ENCODE measurements around the gene FAM9A. TPM values are rescaled to one million over a fixed set of nuclear protein-coding genes. Genes with fewer than 3 reads are reported as not detected.
"Not testable (repeated sequence)": the region's sequence is repeated elsewhere in the genome, so short reads cannot be mapped to it uniquely, and the experiment has no call there.

The FAM9A gene
- polyA plus RNA-seq, 2 of the 4 experiments (the other 2 are of a cell fraction), result not detected

- ATAC-seq (no peak), FAIRE-seq (no peak), DNase-seq (ENCODE audit: low read depth in 1 of 2, low spot score in 1 of 2) (no peak)
- POLR2A ChIA-PET, result no interaction called here
- H3K4me1 ChIP-seq, result no peaks in the 10 kb centered on the region
- no peak overlapping the region for H3K4me2 ChIP-seq
- H3K4me3 ChIP-seq, result no peak overlapping the region
- no peaks in the 10 kb centered on the region for H3K9me3 ChIP-seq
- CTCF ChIA-PET, result interaction anchor here (0.6 to 1.3 kb wide), 2 partner anchors 65 to 1170 kb away, joined by 3 read pairs; no protein-coding TSS in a partner anchor
- 23% methylated on average over 3 of the region's 3 CpGs for WGBS (ENCODE audit: missing lambda C conversion rate)
- TF ChIP-seq RFX5 (IDR thresholded peaks at IDR 0.05), result no peak
- TF ChIP-seq POLR2A (IDR thresholded peaks at IDR 0.05; ENCODE audit: low read length), result no peak
- no peak for TF ChIP-seq NR3C1 (IDR thresholded peaks at IDR 0.05)
- no peak for TF ChIP-seq HES2 (IDR thresholded peaks at IDR 0.05)
- no peak for TF ChIP-seq CBX8 (IDR thresholded peaks at IDR 0.05)
- TF ChIP-seq PHF8 (IDR thresholded peaks at IDR 0.05; ENCODE audit: borderline replicate concordance, low read depth), result no peak
- no peak for TF ChIP-seq KDM1A (IDR thresholded peaks at IDR 0.05; ENCODE audit: low read depth)
- no peak for TF ChIP-seq HMGXB4 (CRISPR knock-in tag; IDR thresholded peaks at IDR 0.05; ENCODE audit: borderline replicate concordance)
- TF ChIP-seq ZFP36 (IDR thresholded peaks at IDR 0.05; ENCODE audit: borderline replicate concordance, partially characterized antibody), result no peak
- H3K27ac ChIP-seq, result no peak overlapping the region
Measured at GRCh38 chrX:8803326-8803725, 2.1 kb upstream of the FAM9A start.

- H3K4me2 ChIP-seq; H3K4me1 ChIP-seq; H3K9me3 ChIP-seq; POLR2A ChIA-PET; H3K4me3 ChIP-seq; DNase-seq (ENCODE audit: low read depth in 1 of 2, low spot score in 1 of 2); FAIRE-seq; H3K27ac ChIP-seq; ATAC-seq; CTCF ChIA-PET: not testable (repeated sequence)
- WGBS (ENCODE audit: missing lambda C conversion rate), result 70% methylated on average over 4 of the region's 15 CpGs
Measured at GRCh38 chrX:8800351-8800750, 832 bp downstream of the FAM9A start.

- H3K4me1 ChIP-seq; H3K4me3 ChIP-seq; ATAC-seq; H3K27ac ChIP-seq; H3K4me2 ChIP-seq; POLR2A ChIA-PET; H3K9me3 ChIP-seq; FAIRE-seq; DNase-seq (ENCODE audit: low read depth in 1 of 2, low spot score in 1 of 2): not testable (repeated sequence)
- CTCF ChIA-PET, result interaction anchor here (0.5 kb wide), 1 partner anchor 20 kb away, joined by 3 read pairs; no protein-coding TSS in a partner anchor
- WGBS (ENCODE audit: missing lambda C conversion rate), result 73% methylated on average over 5 of the region's 13 CpGs
Measured at GRCh38 chrX:8799281-8799680, 1.9 kb downstream of the FAM9A start.

GRCh38 chrX:8798702-8799101 lies 2.5 kb downstream of the FAM9A start:
- POLR2A ChIA-PET; FAIRE-seq; H3K9me3 ChIP-seq; H3K27ac ChIP-seq; H3K4me3 ChIP-seq; ATAC-seq; H3K4me2 ChIP-seq; H3K4me1 ChIP-seq; DNase-seq (ENCODE audit: low read depth in 1 of 2, low spot score in 1 of 2): not testable (repeated sequence)
- WGBS (ENCODE audit: missing lambda C conversion rate), result 70% methylated on average over 9 of the region's 16 CpGs
- CTCF ChIA-PET, result interaction anchor here (0.5 to 0.6 kb wide), 2 partner anchors 20 to 934 kb away, joined by 3 to 4 read pairs; no protein-coding TSS in a partner anchor

- H3K9me3 ChIP-seq; H3K27ac ChIP-seq; DNase-seq (ENCODE audit: low read depth in 1 of 2, low spot score in 1 of 2); FAIRE-seq; POLR2A ChIA-PET; H3K4me1 ChIP-seq; CTCF ChIA-PET; H3K4me3 ChIP-seq; ATAC-seq; H3K4me2 ChIP-seq: not testable (repeated sequence)
- WGBS (ENCODE audit: missing lambda C conversion rate), result 5% methylated on average over 1 of the region's 1 CpG
Measured at GRCh38 chrX:8787119-8787518, 14.1 kb downstream of the FAM9A start.

- Histone ChIP-seq H3K9me3 (no peaks in the 10 kb centered on the region), H3K4me3 (no peak overlapping the region), H3K4me2 (no peak overlapping the region), H3K4me1 (no peaks in the 10 kb centered on the region), H3K27ac (no peak overlapping the region)
- ChIA-PET CTCF (no interaction called here), POLR2A (no interaction called here)
- no peak for TF ChIP-seq POLR2A (IDR thresholded peaks at IDR 0.05; ENCODE audit: low read length)
- no peak for TF ChIP-seq CTCF (IDR thresholded peaks at IDR 0.05)
- no peak for TF ChIP-seq KDM1A (IDR thresholded peaks at IDR 0.05; ENCODE audit: low read depth)
- TF ChIP-seq TFCP2L1 (CRISPR knock-in tag; IDR thresholded peaks at IDR 0.05), result no peak
- TF ChIP-seq ZNF302 (CRISPR knock-in tag; IDR thresholded peaks at IDR 0.05), result no peak
- TF ChIP-seq RAD21 (conservative IDR thresholded peaks at IDR 0.05 in 1 of 2, IDR thresholded peaks at IDR 0.05 in 1 of 2), result no peak
- TF ChIP-seq MYC (IDR thresholded peaks at IDR 0.05; ENCODE audit: borderline replicate concordance, low read length), result no peak
- TF ChIP-seq HDAC2 (IDR thresholded peaks at IDR 0.05), result no peak
- WGBS (ENCODE audit: missing lambda C conversion rate), result 99% methylated on average over 7 of the region's 25 CpGs
- no peak for DNase-seq (ENCODE audit: low read depth in 1 of 2, low spot score in 1 of 2)
- no peak for FAIRE-seq
- ATAC-seq, result no peak
Measured at GRCh38 chrX:8784162-8784561, 17.0 kb downstream of the FAM9A start.

Measured in A549 (cell line).